Glutamatergic neuron (in vitro differentiated cells): ENCODE data around the gene GRAMD1C. TPM values are rescaled to one million over a fixed set of nuclear protein-coding genes. Genes with fewer than 3 reads are reported as not detected.

Experiments
- DNase-seq: peaks from one replicate; pipeline ENCODE4 v3.0.0; 2022
- H3K27ac Mint-ChIP-seq: one replicate; pipeline ENCODE4 v1.8.0; 2020; ENCODE audit warnings: mild to moderate bottlenecking, mixed read lengths, inconsistent platforms; ENCODE audit not compliant: unreplicated experiment
- H3K27me3 Mint-ChIP-seq: one replicate; pipeline ENCODE4 v1.8.0; 2020; ENCODE audit warnings: mild to moderate bottlenecking, moderate library complexity, mixed read lengths, inconsistent platforms; ENCODE audit not compliant: unreplicated experiment
- H3K36me3 Mint-ChIP-seq: one replicate; pipeline ENCODE4 v1.8.0; 2020; ENCODE audit warnings: mild to moderate bottlenecking, mixed read lengths, inconsistent platforms; ENCODE audit not compliant: unreplicated experiment
- H3K4me1 Mint-ChIP-seq: one replicate; pipeline ENCODE4 v1.8.0; 2020; ENCODE audit warnings: mild to moderate bottlenecking, low read depth, mixed read lengths, inconsistent platforms; ENCODE audit not compliant: unreplicated experiment
- H3K4me3 Mint-ChIP-seq: one replicate; pipeline ENCODE4 v1.8.0; 2020; ENCODE audit warnings: mild to moderate bottlenecking, mixed read lengths, inconsistent platforms; ENCODE audit not compliant: unreplicated experiment
- H3K9me3 Mint-ChIP-seq: one replicate; pipeline ENCODE4 v1.8.0; 2020; ENCODE audit warnings: mild to moderate bottlenecking, moderate library complexity, mixed read lengths, inconsistent platforms; ENCODE audit not compliant: unreplicated experiment
- CTCF ChIP-seq: fragments of 200-600 bp; sonication (generic); IDR thresholded peaks from one replicate; pipeline ENCODE4 v1.5.0; 2021; ENCODE audit not compliant: partially characterized antibody, unreplicated experiment
- total RNA-seq: library from RNA; stranded (reverse); fragmentation: NEBNext Ultra II Directional; extraction: Animal tissue kit (Norgen Biotek cat#: 25700); gene quantifications from one replicate; pipeline ENCODE4 v1.2.1, GENCODE V29; 2021; ENCODE audit not compliant: unreplicated experiment

The GRAMD1C gene
- total RNA-seq, 1 donor from 2014 or later: 2.1 TPM

GRCh38 chr3:113966172-113966571, 127.6 kb downstream of the GRAMD1C start:
- Mint-ChIP-seq H3K27ac (no peak overlapping the region), H3K9me3 (no peaks in the 10 kb centered on the region), H3K27me3 (no peaks in the 10 kb centered on the region), H3K4me1 (no peaks in the 10 kb centered on the region), H3K4me3 (no peak overlapping the region), H3K36me3 (no peaks in the 10 kb centered on the region)
- TF ChIP-seq CTCF: no peak
- no peak for DNase-seq

DNA sequence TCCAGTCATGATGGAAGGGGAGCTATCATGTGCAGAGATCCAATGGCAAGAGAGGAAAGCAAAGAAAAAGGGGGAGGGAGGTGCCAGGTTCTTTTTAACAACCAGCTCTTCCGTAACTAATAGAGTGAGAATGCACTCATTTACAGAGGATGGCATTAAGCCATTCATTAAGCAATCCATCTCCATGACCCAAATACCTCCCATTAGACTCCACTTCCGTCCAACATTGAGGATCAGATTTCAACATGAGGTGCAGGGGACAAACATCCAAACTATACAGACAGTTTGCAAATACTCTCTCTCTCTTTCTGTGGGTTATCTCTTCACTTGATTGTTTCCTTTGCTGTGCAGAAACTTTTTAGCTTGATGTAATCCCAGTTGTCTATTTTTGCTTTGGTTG, 130.4 kb downstream of the GRAMD1C start:
- Mint-ChIP-seq H3K27ac (no peak overlapping the region), H3K36me3 (peaks cover 9% of the 10 kb centered on the region), H3K9me3 (peaks cover 6% of the 10 kb centered on the region), H3K27me3 (no peaks in the 10 kb centered on the region), H3K4me3 (no peak overlapping the region), H3K4me1 (no peaks in the 10 kb centered on the region)
- no peak for TF ChIP-seq CTCF
- DNase-seq: no peak

GRCh38 chr3:113977822-113978221, 139.2 kb downstream of the GRAMD1C start:
- Mint-ChIP-seq H3K9me3 (peaks cover 4% of the 10 kb centered on the region), H3K27me3 (peaks cover 2% of the 10 kb centered on the region), H3K27ac (no peak overlapping the region), H3K36me3 (peaks cover 15% of the 10 kb centered on the region), H3K4me3 (no peak overlapping the region), H3K4me1 (no peaks in the 10 kb centered on the region)
- TF ChIP-seq CTCF: no peak
- DNase-seq: no peak

- H3K4me1 Mint-ChIP-seq: no peaks in the 10 kb centered on the region
- DNase-seq: no peak
- H3K27me3 Mint-ChIP-seq: peaks cover 2% of the 10 kb centered on the region
- H3K36me3 Mint-ChIP-seq: peaks cover under 1% of the 10 kb centered on the region
- no peaks in the 10 kb centered on the region for H3K9me3 Mint-ChIP-seq
- no peak for TF ChIP-seq CTCF
- H3K27ac Mint-ChIP-seq: no peak overlapping the region
- no peak overlapping the region for H3K4me3 Mint-ChIP-seq
Observed at GRCh38 chr3:113979916-113980315, 141.3 kb downstream of the GRAMD1C start.

DNA sequence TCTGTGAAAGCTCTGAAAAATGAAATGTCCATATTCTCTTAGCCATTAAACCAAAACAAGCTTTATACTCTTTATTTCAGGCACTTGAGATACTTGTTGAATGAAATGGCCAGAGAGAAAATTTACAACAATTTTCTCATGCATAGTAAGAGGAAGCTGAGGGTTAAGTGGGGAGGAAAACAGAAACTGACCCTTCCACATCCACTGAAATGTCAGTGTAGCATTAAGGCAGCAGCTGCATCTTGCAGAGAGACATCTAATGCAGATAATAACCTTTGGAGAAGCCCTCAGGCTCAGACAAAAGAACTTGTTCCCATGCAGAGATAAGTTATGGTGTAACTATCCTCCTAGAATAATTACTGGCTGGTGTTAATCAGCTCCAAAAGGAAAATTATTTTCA, 143.2 kb downstream of the GRAMD1C start:
- peaks cover 2% of the 10 kb centered on the region for H3K27me3 Mint-ChIP-seq
- H3K4me1 Mint-ChIP-seq: no peaks in the 10 kb centered on the region
- no peaks in the 10 kb centered on the region for H3K36me3 Mint-ChIP-seq
- TF ChIP-seq CTCF: no peak
- no peaks in the 10 kb centered on the region for H3K9me3 Mint-ChIP-seq
- no peak for DNase-seq
- no peak overlapping the region for H3K27ac Mint-ChIP-seq
- no peak overlapping the region for H3K4me3 Mint-ChIP-seq
